Endodermal cell (in vitro differentiated cells): ENCODE measurements around the gene ARSJ. TPM values are rescaled to one million over a fixed set of nuclear protein-coding genes. Genes with fewer than 3 reads are reported as not detected.
A peak's percentile ranks its signal among the peaks of the same experiment; 100 is the strongest.

Experiments
- DNase-seq: peaks from one replicate; pipeline ENCODE4 v3.0.0-alpha.2; 2017
- H3K27ac ChIP-seq: 2 replicates; pipeline ENCODE4 v1.5.1; 2013; ENCODE audit warnings: mild to moderate bottlenecking, low read depth, low read length, moderate library complexity
- H3K27me3 ChIP-seq: 2 replicates; pipeline ENCODE4 v1.6.1; 2013; ENCODE audit warnings: mild to moderate bottlenecking, low read length, moderate library complexity; ENCODE audit not compliant: insufficient read depth, control insufficient read depth, poor library complexity, severe bottlenecking
- H3K36me3 ChIP-seq: 2 replicates; pipeline ENCODE4 v1.7.0; 2013; ENCODE audit warnings: mild to moderate bottlenecking, low read length, moderate library complexity; ENCODE audit not compliant: control insufficient read depth, insufficient read depth
- H3K4me1 ChIP-seq: one replicate; pipeline ENCODE4 v1.7.0; 2013; ENCODE audit warnings: low read length; ENCODE audit not compliant: control insufficient read depth, insufficient read depth
- H3K4me3 ChIP-seq: 2 replicates; pipeline ENCODE4 v1.5.1; 2013; ENCODE audit warnings: mild to moderate bottlenecking, low read length, moderate library complexity
- H3K9ac ChIP-seq: 2 replicates; pipeline ENCODE4 v1.6.1; 2013; ENCODE audit warnings: mild to moderate bottlenecking, low read length, moderate library complexity; ENCODE audit not compliant: poor library complexity, severe bottlenecking; ENCODE audit errors: extremely low read depth
- H3K9me3 ChIP-seq: 2 replicates; pipeline ENCODE4 v1.6.1; 2013; ENCODE audit warnings: mild to moderate bottlenecking, low read length, moderate library complexity; ENCODE audit not compliant: control insufficient read depth
- H3K27ac Mint-ChIP-seq: 2 replicates; pipeline ENCODE4 v1.8.0; 2020; ENCODE audit warnings: mixed read lengths
- H3K27me3 Mint-ChIP-seq: 2 replicates; pipeline ENCODE4 v1.8.0; 2021; ENCODE audit warnings: mild to moderate bottlenecking, mixed read lengths; ENCODE audit not compliant: insufficient read depth
- H3K36me3 Mint-ChIP-seq: 2 replicates; pipeline ENCODE4 v1.8.0; 2020; ENCODE audit warnings: low read depth, mixed read lengths
- H3K4me1 Mint-ChIP-seq: 2 replicates; pipeline ENCODE4 v1.8.0; 2020; ENCODE audit warnings: mixed read lengths
- H3K4me3 Mint-ChIP-seq: 2 replicates; pipeline ENCODE4 v1.8.0; 2020; ENCODE audit warnings: mild to moderate bottlenecking, moderate library complexity, mixed read lengths
- H3K9me3 Mint-ChIP-seq: 2 replicates; pipeline ENCODE4 v1.8.0; 2020; ENCODE audit warnings: mild to moderate bottlenecking, mixed read lengths
- WGBS, 2 experiments: methylation state at CpG; one replicate each; pipeline versions ENCODE4 v1.1.5 to v1.1.7; 2013; ENCODE audit warnings: missing lambda C conversion rate in 2 of 2, mixed read lengths in 1 of 2; ENCODE audit not compliant: insufficient coverage in 1 of 2, insufficient read length in 1 of 2; 5-methylcytosine and 5-hydroxymethylcytosine counted together
- total RNA-seq, 2 donors: library from RNA; stranded (reverse); fragmentation: NEBNext Ultra II Directional in 1 of 2; extraction: Animal tissue kit (Norgen Biotek cat#: 25700) in 1 of 2; gene quantifications; 2 replicates in 1 of 2; 3 replicates in 1 of 2; pipeline ENCODE4 v1.2.1, GENCODE V29; 2021
- TF ChIP-seq, protein P1 (sequence below): fragments of 200-600 bp; sonication (generic); conservative IDR thresholded peaks from 2 replicates; pipeline ENCODE4 v1.5.0; 2021; ENCODE audit warnings: antibody characterized with exemption, mild to moderate bottlenecking

ARSJ gene
- total RNA-seq, 2 donors from 2014 or later, result 0.35 to 0.77 TPM

DNA sequence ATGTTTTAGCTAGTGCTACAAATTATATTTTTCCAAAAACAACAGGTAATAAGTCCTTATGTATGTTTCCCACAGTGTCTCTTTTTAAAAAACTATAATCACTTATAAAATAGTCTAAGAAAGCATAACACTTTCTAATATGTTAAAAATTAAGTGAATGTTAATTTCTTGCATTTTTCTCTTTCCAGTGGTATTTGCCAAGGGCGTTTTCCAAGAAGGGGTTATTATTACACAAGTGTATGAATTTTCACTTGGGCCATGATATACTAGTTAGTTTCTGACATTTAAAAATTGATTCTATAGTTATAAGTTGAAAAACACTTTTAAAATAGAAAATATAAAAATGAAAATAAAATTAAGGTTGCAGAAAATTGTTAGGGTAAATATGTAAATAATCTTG, 74.6 kb downstream of the ARSJ start:
- Mint-ChIP-seq H3K27ac (no peak overlapping the region), H3K4me1 (peaks cover 11% of the 10 kb centered on the region), H3K27me3 (no peaks in the 10 kb centered on the region), H3K36me3 (no peaks in the 10 kb centered on the region), H3K4me3 (no peak overlapping the region), H3K9me3 (no peaks in the 10 kb centered on the region)
- Histone ChIP-seq H3K27me3 (no peaks in the 10 kb centered on the region), H3K4me3 (no peak overlapping the region), H3K4me1 (peaks cover 7% of the 10 kb centered on the region), H3K36me3 (no peaks in the 10 kb centered on the region), H3K27ac (no peak overlapping the region), H3K9ac (no peak overlapping the region), H3K9me3 (no peaks in the 10 kb centered on the region)
- no peak for DNase-seq
- TF ChIP-seq, protein P1, sequence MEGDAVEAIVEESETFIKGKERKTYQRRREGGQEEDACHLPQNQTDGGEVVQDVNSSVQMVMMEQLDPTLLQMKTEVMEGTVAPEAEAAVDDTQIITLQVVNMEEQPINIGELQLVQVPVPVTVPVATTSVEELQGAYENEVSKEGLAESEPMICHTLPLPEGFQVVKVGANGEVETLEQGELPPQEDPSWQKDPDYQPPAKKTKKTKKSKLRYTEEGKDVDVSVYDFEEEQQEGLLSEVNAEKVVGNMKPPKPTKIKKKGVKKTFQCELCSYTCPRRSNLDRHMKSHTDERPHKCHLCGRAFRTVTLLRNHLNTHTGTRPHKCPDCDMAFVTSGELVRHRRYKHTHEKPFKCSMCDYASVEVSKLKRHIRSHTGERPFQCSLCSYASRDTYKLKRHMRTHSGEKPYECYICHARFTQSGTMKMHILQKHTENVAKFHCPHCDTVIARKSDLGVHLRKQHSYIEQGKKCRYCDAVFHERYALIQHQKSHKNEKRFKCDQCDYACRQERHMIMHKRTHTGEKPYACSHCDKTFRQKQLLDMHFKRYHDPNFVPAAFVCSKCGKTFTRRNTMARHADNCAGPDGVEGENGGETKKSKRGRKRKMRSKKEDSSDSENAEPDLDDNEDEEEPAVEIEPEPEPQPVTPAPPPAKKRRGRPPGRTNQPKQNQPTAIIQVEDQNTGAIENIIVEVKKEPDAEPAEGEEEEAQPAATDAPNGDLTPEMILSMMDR, result no peak
- 100% methylated on average over 1 of the region's 1 CpG; no CpG with 5 or more reads in 1 of the 2 experiments for WGBS, 2 experiments

DNA sequence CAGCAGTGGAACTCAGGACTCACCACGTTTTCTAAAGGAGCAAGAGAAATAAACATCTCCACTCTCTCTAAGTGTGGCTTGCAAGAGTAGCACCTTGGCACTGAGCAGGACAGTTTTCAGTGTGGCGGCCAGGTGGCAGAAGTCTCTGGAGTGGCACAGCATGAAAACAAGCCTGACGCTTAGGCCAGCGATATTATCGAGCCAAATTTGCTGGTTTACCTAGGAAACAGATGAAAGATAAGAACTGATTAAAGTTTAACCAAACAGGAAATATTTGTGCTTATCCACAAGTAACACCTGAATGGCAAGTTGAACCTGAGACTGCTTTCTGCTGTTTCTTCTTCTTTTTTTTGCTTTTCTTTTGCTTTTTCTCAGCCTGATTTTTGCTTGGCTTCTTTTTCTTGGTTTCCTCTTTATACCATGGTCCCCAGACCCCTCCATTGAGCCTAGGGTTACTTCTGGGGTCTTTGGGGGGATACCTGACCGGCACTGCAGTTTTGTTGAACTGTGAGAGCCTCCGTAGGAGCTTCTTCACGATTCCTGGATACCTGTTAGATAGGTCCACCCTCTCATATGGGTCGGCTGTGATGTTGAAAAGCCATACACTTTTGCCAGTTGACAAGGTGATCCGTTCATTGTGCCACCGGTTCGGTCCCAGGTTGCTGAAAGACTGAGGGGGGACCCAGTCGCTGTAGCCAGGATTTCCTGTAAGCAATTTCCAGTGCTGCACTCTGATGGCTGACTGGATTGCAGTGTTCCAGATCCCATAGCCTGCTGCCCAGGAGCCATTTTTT, 77.3 kb downstream of the ARSJ start:
- H3K4me3 ChIP-seq, result no peak overlapping the region
- H3K9ac ChIP-seq, result no peak overlapping the region
- no peak for DNase-seq
- TF ChIP-seq, protein P1, result peak; percentile 47
- H3K27me3 Mint-ChIP-seq, result no peaks in the 10 kb centered on the region
- no peak overlapping the region for H3K27ac ChIP-seq
- no peaks in the 10 kb centered on the region for H3K36me3 Mint-ChIP-seq
- peaks cover 7% of the 10 kb centered on the region for H3K4me1 ChIP-seq
- peaks cover 11% of the 10 kb centered on the region for H3K4me1 Mint-ChIP-seq
- peak overlapping the region; percentile 48 for H3K27ac Mint-ChIP-seq
- H3K4me3 Mint-ChIP-seq, result peak overlapping the region; percentile 9
- H3K36me3 ChIP-seq, result no peaks in the 10 kb centered on the region
- H3K9me3 Mint-ChIP-seq, result no peaks in the 10 kb centered on the region
- H3K9me3 ChIP-seq, result no peaks in the 10 kb centered on the region
- no peaks in the 10 kb centered on the region for H3K27me3 ChIP-seq
- WGBS, 2 experiments, result 91 to 98% methylated on average over 12 to 13 of the region's 13 CpGs

DNA sequence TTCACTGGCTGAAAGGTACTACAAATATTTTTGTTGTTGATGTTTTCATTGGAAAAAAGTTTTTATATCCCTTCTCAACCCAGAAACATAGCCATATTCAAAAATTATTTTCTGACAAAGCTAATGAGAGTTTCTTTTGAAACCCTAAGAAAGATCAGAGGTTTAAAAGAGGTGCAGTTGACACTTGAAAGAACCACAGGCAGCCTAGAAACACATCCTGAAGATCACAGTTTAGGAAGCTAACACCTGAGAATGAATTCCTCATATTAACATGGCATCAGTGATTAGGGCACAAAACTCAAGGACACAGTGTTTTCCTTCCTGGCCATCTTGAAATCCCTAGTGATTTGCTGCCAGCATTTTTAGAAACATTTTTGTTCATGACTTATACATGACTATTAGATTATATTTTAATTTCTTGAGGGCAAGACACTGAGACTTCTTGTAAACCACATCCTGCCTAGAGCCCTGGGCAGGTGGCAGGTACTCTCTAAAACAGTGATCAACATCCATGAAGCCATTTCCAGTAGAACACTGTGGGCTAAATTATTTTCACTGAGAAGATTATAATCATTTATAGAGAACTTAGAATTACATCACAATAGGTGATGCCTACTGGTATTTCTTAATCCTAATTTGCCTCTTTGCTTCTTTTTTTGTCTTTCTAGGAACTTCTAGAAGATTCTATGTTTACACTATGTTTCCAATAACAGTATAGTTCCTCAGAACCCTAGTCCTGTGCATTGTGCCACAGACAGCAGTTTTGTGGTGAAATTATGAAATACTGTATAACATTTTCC, 80.0 kb downstream of the ARSJ start:
- no peaks in the 10 kb centered on the region for H3K36me3 ChIP-seq
- H3K27me3 ChIP-seq, result no peaks in the 10 kb centered on the region
- H3K4me3 Mint-ChIP-seq, result no peak overlapping the region
- no peak overlapping the region for H3K4me3 ChIP-seq
- no peaks in the 10 kb centered on the region for H3K9me3 ChIP-seq
- no peaks in the 10 kb centered on the region for H3K36me3 Mint-ChIP-seq
- TF ChIP-seq, protein P1, result no peak
- no peak for DNase-seq
- no peak overlapping the region for H3K9ac ChIP-seq
- peaks cover 7% of the 10 kb centered on the region for H3K4me1 ChIP-seq
- no peak overlapping the region for H3K27ac Mint-ChIP-seq
- no peaks in the 10 kb centered on the region for H3K9me3 Mint-ChIP-seq
- peaks cover 19% of the 10 kb centered on the region for H3K4me1 Mint-ChIP-seq
- H3K27ac ChIP-seq, result no peak overlapping the region
- no peaks in the 10 kb centered on the region for H3K27me3 Mint-ChIP-seq
